ENCODE measurements around the gene PAK5. TPM values are rescaled to one million over a fixed set of nuclear protein-coding genes. Genes with fewer than 3 reads are reported as not detected.

Gene PAK5
- total and polyA plus RNA-seq, 8 donors, result 1.0 to 2.0 (median 1.5) TPM

GRCh38 chr20:9710685-9711084, 128.2 kb downstream of the PAK5 start:
- no peak for ATAC-seq
- intact Hi-C loops (cut with DNase I), result no loop called here
- H3K4me1 ChIP-seq, result no peaks in the 10 kb centered on the region
- no peaks in the 10 kb centered on the region for H3K27me3 ChIP-seq
- H3K27ac ChIP-seq, result no peak overlapping the region
- no peak for DNase-seq
- FAIRE-seq, result no peak
- no peak overlapping the region for H3K4me3 ChIP-seq
- H3K9me3 ChIP-seq, result no peaks in the 10 kb centered on the region
- no peaks in the 10 kb centered on the region for H3K36me3 ChIP-seq
- 31 to 35% methylated on average over 3 of the region's 3 CpGs for WGBS, 2 donors
- no peak for TF ChIP-seq CTCF (IDR thresholded peaks at IDR 0.05)

- FAIRE-seq, result no peak
- Histone ChIP-seq H3K9me3 (no peaks in the 10 kb centered on the region), H3K4me1 (no peaks in the 10 kb centered on the region), H3K36me3 (no peaks in the 10 kb centered on the region), H3K4me3 (no peak overlapping the region), H3K27ac (no peak overlapping the region), H3K27me3 (no peaks in the 10 kb centered on the region)
- TF ChIP-seq CTCF (IDR thresholded peaks at IDR 0.05), result no peak
- intact Hi-C loops (cut with DNase I), result no loop called here
- WGBS, 2 donors, result 56 to 60% methylated on average over 4 of the region's 4 CpGs
- no peak for ATAC-seq
- DNase-seq, result no peak
These were observed 133.0 kb downstream of the PAK5 start for GRCh38 chr20:9705722-9706476.

GRCh38 chr20:9699181-9699580, 139.7 kb downstream of the PAK5 start:
- Histone ChIP-seq H3K9me3 (no peaks in the 10 kb centered on the region), H3K4me1 (no peaks in the 10 kb centered on the region), H3K27ac (no peak overlapping the region), H3K27me3 (peaks cover 0 to 4% (median 0%) of the 10 kb centered on the region in 4 donors), H3K4me3 (no peak overlapping the region), H3K36me3 (no peaks in the 10 kb centered on the region)
- FAIRE-seq, result no peak
- TF ChIP-seq CTCF (IDR thresholded peaks at IDR 0.05), result no peak
- DNase-seq, result no peak
- intact Hi-C loops (cut with DNase I), result no loop called here
- peak in 1 of 4 donors; percentile 71 for ATAC-seq

GRCh38 chr20:9689041-9689440, 149.8 kb downstream of the PAK5 start:
- Histone ChIP-seq H3K36me3 (no peaks in the 10 kb centered on the region), H3K9me3 (no peaks in the 10 kb centered on the region), H3K27ac (no peak overlapping the region), H3K4me3 (no peak overlapping the region), H3K4me1 (no peaks in the 10 kb centered on the region), H3K27me3 (no peaks in the 10 kb centered on the region)
- DNase-seq, result no peak
- no peak for TF ChIP-seq CTCF (IDR thresholded peaks at IDR 0.05)
- intact Hi-C loops (cut with DNase I), result no loop called here
- 28 to 37% methylated on average over 5 of the region's 5 CpGs for WGBS, 2 donors
- FAIRE-seq, result no peak
- no peak for ATAC-seq

- no peaks in the 10 kb centered on the region for H3K36me3 ChIP-seq
- H3K27ac ChIP-seq, result no peak overlapping the region
- H3K4me3 ChIP-seq, result no peak overlapping the region
- no peak for TF ChIP-seq CTCF (IDR thresholded peaks at IDR 0.05)
- H3K4me1 ChIP-seq, result no peaks in the 10 kb centered on the region
- no peak for ATAC-seq
- intact Hi-C loops (cut with DNase I), result no loop called here
- WGBS, 2 donors, result 85 to 89% methylated on average over 2 of the region's 2 CpGs
- FAIRE-seq, result no peak
- no peak for DNase-seq
- no peaks in the 10 kb centered on the region for H3K27me3 ChIP-seq
- H3K9me3 ChIP-seq, result no peaks in the 10 kb centered on the region
These were observed 152.0 kb downstream of the PAK5 start for GRCh38 chr20:9686866-9687265.
